Islet of Langerhans (tissue), 1 donor: Measurements from ENCODE around the gene MPZL1.
"Not testable (repeated sequence)": the region's sequence is repeated elsewhere in the genome, so short reads cannot be mapped to it uniquely, and the experiment has no call there.

ENCODE experiments used
- FAIRE-seq: peaks from one replicate; lab custom pipeline; 2011; peaks lifted over from hg19 to GRCh38; lab: Jason Lieb, UNC

MPZL1 gene

DNA sequence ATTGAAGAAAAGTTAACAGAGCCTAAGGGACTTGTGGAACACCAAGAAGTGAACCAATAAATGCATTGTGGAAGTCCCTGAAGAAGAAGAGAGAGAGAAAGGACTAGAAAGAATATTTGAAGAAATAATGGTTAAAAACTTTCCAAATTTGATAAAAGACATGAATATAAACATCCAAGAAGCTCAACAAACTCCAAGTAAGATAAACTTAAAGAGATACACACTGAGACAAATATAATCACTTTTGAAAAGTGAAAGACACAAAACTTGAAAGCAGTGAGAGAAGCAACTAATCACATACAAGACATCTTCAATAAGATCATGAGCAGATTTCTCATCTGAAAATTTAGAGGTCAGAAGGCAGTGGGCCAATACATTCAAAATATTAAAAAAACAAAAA lies 91.2 kb downstream of the MPZL1 start:
- no peak for FAIRE-seq

- FAIRE-seq, result no peak
These were observed 93.9 kb downstream of the MPZL1 start for GRCh38 chr1:167815650-167816049.

DNA sequence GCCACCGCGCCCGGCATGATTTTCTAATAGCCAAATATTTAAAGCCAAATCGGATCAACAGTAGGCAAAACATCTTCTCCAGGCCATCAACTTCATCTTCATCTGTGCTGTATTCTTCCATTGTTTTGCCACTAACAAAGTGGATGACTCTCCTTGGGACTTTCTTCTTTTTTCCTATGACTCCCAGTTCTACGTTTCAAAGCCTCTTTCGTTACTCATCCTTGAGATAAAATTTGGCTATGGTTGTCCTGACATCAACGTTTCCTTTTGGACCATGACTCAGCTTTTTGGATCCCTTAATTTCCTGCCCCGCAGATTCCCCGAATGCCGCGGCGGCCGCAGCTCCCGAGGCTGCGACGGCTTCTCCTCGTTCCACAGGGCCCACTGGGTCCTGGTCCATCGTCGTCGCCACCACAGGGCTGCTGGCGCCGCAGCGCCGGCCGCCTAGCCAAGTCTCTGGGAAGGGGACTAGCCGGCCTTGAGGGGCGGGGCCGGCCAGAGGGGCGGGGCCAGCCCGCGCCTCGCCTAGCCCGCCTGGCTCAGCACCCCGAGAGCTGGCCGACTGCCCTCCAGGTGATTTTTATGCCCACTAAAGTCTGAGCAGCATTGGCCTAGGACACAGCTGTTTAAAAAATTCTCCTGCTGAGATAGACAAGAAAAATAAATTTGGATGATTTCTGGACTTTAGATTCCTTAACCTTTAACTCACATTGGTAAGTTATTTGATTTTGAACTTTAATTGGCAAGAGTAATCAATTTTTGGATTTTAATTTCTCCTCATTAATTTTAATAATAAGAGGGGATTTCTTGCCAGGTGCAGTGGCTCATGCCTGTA lies 98.3 kb downstream of the MPZL1 start:
- FAIRE-seq, result no peak

GRCh38 chr1:167820684-167821355 lies 99.0 kb downstream of the MPZL1 start:
- no peak for FAIRE-seq

DNA sequence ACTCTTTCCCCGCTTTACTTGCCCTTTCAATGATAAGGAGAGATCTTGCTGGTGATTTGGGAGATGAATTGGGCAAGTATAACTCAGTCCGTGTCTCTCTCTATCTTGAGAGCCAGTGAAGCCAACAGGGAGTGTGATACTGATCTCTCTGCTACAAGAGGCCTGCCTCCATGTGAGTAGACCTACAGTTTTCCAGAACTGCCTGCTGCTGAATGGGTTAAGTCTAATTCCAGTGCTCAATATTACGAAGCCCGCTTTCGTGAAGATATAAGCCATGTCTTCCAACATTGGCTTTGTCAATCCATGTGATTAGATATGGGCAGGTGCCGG lies 99.5 kb downstream of the MPZL1 start:
- no peak for FAIRE-seq

DNA sequence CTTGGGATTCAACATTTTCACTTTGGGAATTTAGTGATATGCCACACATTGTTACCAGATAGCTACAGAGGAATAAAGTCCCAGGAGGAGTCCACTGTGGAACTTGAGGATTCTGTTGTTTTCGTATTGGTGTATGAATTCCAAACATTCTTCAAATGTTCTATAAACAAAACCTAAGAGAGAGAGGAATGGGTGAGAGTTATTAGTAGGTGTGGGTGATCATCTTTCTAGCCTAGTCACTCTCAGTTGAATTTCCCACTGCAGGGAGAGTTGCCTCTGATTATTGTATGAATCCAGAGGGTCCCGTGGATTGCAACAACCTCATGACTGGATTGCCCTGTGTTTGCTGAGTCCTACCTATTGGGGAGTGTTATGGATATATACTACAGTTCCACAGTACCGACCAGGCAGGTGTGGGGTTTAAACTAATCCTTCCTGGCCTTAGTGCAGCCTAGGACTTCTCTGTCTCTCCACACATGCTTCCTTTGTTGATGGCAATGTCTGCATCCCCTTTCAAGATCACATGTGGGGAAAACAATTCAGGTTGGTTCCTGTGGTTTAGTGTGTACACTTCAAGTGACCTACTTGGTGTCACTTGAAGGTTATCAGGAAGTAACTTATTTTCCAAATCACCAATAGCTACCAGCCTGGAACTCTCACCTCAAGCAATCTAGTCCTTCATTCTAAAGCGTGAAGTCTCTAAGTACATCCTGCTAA lies 100.3 kb downstream of the MPZL1 start:
- no peak for FAIRE-seq

DNA sequence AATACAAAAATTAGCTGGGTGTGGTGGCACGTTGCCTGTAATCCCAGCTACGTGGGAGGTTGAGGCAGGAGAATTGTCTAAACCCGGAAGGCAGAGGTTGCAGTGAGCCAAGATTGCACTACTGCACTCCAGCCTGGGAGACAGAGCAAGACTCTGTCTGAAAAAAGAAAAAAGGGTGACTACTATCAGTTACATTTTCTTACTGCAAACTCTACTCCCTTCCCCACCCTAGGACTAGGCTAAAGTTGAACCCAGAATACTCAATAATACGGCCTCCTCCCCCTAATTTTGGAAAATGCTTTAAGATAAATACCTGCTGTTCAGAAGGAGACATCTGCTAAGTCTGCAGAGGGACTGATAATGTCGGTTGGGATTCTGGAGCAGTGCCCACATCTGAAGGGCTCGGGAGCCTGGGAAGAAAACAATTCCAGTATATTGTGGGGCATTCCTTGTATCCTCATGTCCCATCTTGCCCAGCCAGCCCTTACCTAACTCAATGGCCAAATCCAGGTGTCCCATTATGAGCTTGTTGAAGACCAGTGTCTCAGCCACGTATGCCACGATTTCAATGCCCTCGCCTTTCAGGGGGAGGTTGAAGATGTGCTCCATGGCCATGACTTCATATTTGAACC lies 102.5 kb downstream of the MPZL1 start:
- no peak for FAIRE-seq

- FAIRE-seq, result no peak
These were observed 103.8 kb downstream of the MPZL1 start for GRCh38 chr1:167825419-167826079.

DNA sequence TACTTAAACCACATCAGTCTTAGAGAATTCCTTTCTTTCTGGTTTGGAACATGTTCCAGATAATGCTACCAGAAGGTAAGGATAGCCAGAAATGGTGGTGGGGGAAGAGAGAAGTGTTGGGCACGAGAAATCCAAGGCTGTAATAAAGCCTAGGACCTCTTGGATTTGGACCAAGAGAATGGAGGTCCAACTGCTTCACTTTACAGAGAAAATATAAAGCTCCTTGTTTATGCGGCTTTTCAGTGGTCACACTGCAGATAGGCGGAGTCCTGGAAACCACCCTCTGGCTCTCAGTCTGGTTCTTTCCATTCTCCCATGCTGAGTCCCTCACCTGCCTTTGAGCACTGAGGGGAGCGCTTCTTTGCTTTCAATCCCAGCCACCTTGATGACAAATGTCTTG lies 104.3 kb downstream of the MPZL1 start:
- no peak for FAIRE-seq

DNA sequence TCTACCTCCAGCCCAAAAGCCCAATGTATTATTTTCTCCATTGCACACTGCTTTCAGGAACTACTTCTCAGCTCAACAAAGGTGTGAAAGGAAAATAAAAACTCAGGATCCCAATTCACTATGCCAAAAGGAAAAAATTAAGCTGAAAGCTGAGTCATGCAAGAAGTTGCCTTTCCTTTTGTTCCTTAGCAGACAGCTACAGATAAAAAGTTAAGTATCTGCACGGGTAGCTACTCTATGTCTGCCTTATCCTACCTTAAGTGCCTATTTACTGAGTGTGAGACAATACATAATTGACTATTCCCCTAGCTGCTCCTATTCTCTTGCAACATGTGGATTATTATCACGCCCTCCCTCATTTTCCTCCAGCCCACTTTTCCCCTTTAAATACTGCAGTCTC lies 108.1 kb downstream of the MPZL1 start:
- no peak for FAIRE-seq

GRCh38 chr1:167830668-167831067 lies 108.9 kb downstream of the MPZL1 start:
- not testable (repeated sequence) for FAIRE-seq

- no peak for FAIRE-seq
These were observed 110.9 kb downstream of the MPZL1 start for GRCh38 chr1:167832693-167833092.

DNA sequence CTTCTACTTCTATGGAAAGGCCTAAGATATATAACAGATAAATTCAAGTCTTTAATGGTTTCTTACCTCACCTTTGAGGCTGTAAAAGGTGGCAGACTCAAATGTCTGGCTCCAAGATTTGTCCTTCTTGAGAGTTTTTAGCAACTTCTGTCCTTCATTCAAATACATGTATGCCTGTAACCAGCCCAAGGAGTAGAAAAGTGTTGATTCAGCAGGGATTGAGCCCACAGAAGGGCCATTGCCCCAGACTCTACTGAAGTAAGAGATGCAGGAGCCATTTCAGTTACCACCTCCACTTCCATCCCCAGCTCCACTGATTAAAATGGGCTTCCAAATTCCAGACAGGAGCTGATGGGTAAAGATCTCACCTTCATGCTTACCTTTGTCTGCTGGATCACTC lies 112.1 kb downstream of the MPZL1 start:
- no peak for FAIRE-seq

- FAIRE-seq, result no peak
These were observed 114.4 kb downstream of the MPZL1 start for GRCh38 chr1:167836197-167836596.

DNA sequence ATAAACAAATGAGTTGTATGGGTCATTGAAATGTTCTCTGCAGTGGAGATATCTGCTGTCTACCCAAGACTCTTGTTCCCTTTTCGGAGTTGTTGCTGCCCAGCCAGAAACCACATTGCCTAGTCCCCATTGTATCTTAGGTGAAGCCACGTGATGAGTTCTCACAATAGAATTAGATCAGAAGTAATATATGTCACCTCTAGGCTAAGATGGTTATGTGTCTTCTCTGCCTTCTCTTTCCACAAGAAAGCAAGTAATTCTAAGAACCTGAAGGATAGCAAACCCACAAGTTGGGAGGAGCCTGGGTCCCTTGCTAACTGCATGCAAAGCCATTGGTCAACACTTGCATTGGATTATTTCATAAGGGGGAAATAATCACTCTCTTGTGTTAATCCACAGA lies 115.5 kb downstream of the MPZL1 start:
- FAIRE-seq, result no peak

GRCh38 chr1:167839009-167839408 lies 117.2 kb downstream of the MPZL1 start:
- no peak for FAIRE-seq
